ENCODE data around the gene SLC26A6. TPM values are rescaled to one million over a fixed set of nuclear protein-coding genes. Genes with fewer than 3 reads are reported as not detected.
A peak's percentile ranks its signal among the peaks of the same experiment; 100 is the strongest.

SLC26A6 gene
- total RNA-seq, 2 donors from 2014 or later = 11.2 to 14.6 TPM

DNA sequence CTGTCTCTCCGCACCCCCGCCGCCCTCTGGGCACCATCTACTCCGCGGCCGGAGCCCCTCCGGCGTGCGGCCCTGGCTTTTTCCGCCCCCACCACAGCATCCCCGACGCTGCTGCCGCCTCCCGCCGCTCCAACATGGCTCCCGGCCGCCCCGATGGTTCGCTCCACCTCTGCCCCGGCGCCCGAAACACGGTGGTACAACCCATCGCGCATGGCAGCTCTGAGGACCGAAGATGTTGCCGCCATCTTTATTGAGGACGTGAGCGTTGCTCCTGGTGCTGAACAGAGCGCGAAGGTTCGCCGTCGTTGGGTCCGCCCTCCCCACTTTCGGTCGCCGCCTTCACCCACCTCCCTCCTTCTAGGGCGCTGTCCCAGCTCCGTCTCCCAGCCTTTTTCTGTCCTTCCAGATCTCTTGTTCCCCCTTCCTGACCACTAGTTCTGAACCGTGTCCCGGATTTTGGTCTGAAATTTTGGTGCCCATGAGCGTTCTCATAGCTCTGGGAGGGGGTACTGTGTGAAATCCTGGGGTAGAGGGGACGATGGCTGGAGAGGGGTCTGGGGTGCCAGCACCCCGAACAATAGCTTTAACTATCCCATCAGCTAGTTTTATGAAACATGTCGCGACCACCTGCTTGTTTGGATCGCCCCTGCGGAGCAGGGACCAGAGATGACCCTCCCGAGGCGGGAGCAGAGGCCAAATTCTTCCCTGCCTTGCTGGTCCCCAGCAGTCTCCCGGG is 27.7 kb upstream of the SLC26A6 start, which contains the start of gene CELSR3:
TSS of gene CELSR3 (minus strand) at position 134 of the 736 bp plus-strand sequence. CDS start 252 bp downstream, outside the sequence.
- intact Hi-C loops (cut with DNase I) = no loop called here
- peak; percentile 79 for DNase-seq
- peak; percentile 58 to 69 for ATAC-seq

DNA sequence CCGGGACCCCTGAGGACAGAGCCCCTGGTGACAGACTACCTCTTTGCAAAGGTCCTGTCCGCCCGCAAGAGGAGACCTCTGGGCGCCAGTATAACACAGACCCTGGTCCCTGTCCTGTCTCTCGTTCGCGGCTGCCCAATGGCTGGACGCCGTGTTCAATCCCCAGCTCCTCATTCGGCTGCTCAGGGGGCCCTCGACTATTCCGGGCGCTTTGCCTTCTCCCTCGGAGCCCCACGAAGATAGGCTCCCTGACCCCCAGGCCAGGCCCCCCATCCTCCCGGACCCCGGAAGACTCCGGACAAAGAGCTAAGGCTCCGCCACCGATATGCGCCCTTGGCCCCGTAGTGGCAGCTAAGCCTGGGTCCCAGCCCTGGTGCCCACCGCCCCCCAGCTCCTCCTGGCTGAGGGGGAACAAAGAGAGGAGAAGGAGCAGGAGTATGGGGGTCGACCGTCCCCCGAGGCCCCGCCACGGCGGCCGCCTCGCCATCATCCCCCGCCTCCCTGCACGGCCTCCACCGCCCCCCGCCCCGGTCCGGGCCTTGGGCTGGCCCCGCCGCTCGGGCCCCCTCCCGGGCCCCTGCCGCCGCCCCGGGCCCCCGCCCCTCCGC is 27.0 kb upstream of the SLC26A6 start:
- no peak for DNase-seq
- intact Hi-C loops (cut with DNase I) = no loop called here
- ATAC-seq = no peak

DNA sequence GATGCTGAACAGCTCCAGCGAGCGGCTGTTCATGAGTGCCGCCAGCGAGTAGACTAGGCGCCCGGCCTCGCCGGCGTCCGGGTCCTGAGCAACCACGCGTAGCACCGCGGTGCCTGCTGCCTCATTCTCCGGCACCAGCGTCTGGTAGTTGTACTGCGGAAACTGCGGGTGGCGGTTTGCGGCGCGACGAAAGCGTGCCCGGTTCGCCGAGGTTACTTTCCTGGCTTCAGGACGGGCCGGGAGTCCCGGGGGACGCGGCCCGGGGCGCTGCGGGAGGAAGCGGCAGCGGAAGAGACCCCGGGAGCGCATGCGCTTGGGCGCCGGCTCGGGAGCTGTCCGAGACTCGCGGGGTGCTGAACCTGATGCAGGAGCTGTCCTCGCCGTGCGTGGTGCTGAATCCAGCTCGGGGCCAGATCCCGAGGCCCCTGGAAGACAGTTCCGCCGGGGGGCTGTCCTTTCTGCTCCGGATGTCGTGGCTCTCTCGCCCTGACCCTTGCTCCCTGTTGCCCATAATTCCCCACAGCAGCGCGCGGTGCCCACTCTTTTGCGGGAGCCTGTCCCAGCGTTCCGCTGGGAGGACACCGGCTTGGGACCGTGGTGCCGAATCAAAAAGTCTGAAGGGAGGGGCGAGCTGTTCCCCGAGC is 26.4 kb upstream of the SLC26A6 start:
- intact Hi-C loops (cut with DNase I) = no loop called here
- peak; percentile 4 to 5 for ATAC-seq
- peak; percentile 70 for DNase-seq

DNA sequence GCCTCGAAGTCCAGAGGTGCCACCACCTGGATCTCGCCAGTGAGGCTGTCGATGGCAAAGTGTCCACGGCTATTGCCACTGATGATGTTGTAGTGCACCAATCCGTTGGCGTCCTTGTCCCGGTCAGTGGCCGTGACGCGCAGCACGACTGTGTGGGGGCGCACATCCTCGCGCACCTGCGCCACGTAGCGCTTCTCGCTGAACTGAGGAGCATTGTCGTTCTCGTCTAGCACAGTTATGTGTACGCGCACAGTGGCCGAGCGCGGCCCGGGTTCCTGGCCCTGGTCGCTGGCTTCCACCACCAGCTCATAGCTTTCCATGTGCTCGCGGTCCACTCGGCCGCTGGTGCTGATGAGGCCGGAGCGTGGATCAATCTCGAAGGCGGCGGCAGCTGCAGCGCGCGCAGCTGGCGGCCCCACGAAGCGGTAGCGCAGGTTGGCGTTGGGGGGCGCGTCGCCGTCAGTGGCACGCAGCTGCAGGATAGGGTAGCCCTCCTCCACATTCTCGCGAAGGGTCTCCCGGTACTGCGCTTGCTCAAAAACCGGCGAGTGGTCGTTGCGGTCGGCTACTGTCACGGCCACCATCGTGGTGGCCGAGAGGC is 25.6 kb upstream of the SLC26A6 start:
- intact Hi-C loops (cut with DNase I) = no loop called here
- DNase-seq = no peak
- no peak for ATAC-seq

DNA sequence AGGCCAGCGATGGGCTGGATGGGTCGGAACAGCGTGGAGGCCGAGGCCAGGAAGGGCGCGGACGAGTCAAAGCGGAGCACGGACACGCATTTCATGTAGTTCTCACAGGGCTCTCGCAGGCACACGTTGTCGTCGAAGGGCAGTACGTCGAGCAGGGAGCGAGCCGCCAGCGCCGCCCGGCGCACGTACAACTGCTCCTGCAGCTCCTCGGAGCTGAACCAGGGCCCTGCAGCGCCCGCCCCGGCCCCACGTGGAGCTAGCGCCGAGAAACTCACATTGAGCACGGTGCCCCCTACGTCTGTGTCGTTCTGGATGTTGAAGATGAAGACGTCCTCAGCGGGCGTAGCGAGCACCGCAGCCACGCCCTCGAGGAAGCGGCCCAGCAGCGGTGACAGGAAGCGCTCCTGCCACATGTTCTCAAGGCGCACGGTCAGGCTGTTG is 21.6 kb upstream of the SLC26A6 start:
- no peak for ATAC-seq

DNA sequence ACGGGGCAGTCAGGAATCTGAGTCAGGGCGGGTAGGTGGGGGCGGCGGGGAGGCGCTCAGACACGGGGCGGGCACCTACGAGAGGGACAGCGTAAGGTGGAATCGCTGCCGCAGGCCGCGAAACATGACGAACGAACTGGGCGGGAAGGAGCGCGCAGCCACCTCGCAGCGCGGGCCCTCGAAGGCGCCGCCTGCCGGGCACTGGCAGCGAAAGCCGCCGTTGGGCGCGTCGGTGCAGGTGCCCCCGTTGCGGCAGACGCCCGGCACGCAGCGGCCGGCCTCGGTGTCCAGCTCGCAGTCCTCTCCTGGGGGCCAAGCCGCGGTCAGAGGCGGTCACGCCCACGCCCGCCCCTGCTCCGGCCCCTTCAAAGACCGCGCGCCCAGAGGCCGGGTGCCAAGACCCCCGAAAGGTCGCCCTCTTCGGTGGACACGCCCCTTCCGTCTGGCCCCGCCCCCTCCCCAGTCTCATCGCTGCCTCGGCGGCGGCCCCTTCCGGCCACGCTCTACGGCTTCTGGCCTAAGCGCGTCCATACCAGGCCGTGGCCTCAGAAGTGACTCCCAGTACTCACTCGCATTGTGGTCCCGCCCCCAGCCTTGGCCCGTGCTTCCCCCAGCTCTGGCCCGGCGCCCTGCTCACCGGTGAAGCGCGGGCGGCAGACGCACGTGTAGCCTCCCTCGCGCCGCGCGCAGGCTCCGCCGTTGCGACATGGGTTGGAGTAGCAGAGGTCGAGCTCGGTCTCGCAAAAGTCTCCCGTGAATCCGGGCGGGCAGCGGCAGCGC is 21.0 kb upstream of the SLC26A6 start:
- ATAC-seq (peak; percentile 89 to 94), DNase-seq (peak; percentile 89)
- intact Hi-C loops (cut with DNase I) = loop anchor here in 1 of 2 donors (1.0 kb wide), 1 partner anchor 21 kb away; the partner anchor contains the start of gene SLC26A6

More for the DNA sequence above, 21.6 kb upstream of the SLC26A6 start:
- DNase-seq = no peak
- intact Hi-C loops (cut with DNase I) = loop anchor here in 1 of 2 donors (1.0 kb wide), 1 partner anchor 22 kb away; the partner anchor contains the start of gene SLC26A6

DNA sequence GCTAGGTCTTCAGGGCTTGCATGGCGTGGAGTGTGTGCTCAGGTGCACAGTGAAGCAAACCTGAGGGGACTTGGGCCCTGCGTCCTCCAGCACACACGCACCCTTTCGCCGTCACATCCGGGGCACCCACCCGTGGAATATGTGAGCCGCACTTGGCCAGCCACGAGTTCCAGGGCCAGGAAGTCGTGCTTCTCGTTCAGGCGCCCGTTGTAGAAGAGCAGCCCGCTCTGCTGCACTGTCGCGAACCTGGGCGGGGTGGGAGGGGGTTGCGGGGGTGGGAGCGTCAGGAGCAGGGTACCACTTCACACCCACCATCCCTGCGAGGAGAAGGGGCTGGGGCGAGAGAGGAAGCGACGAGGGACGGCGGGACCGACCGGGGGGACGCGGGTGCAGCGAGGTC is 20.3 kb upstream of the SLC26A6 start:
- intact Hi-C loops (cut with DNase I) = loop anchor here in 1 of 2 donors (1.0 kb wide), 1 partner anchor 20 kb away; the partner anchor contains the start of gene SLC26A6
- ATAC-seq (peak in 1 of 2 donors; percentile 2), DNase-seq (no peak)

DNA sequence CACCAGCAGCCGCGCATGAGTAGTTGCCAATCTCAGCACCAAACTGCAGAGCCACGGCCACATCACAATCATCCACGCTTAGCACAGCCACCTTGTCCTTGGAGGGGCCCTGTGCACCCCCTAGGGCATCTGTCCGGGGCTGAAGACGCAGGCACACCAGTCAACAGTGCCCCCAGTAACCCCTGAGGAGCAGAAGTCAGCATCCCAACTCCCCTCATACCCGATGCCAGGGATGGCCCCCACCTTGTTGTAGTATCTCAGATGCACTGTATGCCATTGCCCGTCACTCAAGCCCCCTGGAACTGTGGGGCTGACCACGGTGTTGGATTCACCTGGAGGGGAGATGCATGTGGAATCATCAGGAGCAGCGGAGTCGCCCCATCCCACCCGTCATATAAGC is 19.8 kb upstream of the SLC26A6 start:
- DNase-seq (no peak), ATAC-seq (no peak)
- intact Hi-C loops (cut with DNase I) = no loop called here

DNA sequence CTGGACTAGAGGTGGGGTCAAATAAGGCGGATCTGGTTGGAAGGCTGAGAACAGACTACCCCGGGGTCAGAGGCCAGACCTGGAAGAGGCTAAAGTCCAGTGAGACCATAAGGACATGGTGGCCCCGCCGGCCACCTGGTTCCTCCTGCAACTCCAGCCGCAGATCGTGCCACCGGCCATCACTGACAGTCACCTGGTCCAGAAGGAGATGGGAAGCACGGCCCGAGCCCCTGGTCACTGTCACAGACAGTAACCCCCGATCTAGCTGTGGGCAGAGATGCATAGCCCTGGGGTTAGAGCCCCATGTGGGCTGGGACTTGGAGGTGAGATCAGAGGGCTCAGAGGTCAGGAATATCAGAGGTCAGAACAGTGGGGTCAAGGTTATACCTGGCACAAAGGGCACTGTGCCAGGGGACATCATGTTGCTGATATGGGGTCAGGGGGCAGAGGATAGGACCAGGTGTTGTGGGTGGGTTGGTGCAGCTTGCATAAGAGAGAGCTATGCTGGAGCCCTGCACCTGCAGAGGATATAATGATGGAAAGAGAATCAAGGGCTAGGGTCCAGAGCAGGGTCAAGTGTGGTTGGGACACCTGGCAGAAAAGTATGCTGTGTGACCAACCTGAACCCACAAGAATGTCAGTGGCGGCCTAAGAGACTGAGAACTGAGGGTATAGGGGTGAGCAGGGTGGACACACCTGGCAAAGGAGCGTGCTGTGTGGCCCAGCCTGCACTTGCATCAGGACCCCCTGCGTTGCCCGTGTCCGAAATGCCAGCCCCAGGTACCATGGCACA is 17.9 kb upstream of the SLC26A6 start:
- ATAC-seq = no peak
- intact Hi-C loops (cut with DNase I) = no loop called here
- no peak for DNase-seq

DNA sequence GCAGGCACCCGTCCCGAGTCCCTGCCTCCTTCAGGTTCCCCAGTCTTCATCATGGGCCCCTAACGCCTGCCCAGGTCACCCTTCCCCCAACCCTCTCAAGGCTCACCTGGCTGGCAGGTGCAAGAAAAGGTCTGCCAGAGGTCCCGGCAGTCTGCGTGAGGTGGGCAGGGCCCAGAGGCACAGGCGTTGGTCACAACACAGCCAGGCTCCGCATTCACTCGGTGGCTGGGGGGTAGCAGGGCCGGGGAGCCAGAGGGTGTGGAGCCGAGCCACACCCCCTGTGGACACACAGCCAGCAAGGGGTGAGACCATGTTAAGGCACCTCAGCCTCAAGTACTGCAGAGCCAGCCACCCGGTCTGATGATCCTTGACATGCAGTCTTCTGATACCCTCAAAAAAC is 16.5 kb upstream of the SLC26A6 start:
- DNase-seq (no peak), ATAC-seq (no peak)
- intact Hi-C loops (cut with DNase I) = no loop called here

DNA sequence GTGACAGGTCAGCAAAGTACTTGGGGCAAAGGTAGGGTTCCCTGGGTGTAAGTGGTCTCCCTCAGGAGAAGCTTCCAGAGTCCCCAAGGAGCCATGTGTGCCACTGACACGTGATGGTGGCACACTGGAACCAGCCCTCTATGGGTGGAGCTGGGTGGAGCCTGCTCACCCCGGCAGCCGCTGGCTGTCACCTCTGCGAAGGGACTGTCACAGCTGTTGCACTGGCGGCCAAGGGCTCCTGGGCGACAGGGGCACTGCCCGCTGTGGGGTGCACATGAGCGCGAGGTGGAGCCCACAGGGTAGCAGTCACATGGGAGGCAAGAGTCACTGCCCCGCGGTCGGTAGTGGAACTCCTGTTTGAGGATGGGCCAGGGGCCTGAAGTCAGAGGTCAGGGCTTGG is 15.5 kb upstream of the SLC26A6 start:
- DNase-seq (no peak), ATAC-seq (no peak)
- intact Hi-C loops (cut with DNase I) = no loop called here

DNA sequence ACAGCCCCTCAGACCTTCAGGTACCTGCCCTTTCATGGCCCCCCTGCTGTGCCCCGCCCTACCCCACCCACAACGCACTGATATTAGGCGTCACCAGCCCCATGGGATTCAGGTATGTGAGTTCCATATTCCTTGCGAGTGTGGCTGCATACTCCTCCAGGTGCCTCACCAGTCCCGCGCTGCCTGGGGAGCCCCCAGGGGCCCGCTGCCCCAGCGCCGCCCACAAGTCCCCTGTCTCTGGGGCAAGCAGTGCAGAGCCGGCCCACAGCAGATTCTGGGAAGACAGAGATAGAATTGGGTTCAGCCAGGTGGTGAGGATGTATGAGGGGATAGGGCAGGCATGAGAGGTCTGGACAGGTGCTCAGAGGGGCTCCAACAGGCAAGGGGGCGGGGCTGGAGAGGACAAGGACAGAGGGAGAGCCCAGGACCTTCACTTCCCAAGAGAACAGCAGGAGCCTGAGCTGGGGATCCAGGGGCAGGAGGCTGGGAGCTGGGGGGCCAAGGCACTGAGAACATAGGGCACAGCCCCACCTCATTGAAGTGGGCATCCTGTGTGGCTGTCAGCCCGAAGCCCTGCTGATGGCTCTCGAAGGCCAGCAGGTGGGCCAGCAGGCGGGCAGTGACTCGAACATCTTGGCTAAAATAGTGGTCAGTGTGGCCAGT is 13.1 kb upstream of the SLC26A6 start:
- DNase-seq (no peak), ATAC-seq (no peak)
- intact Hi-C loops (cut with DNase I) = no loop called here

DNA sequence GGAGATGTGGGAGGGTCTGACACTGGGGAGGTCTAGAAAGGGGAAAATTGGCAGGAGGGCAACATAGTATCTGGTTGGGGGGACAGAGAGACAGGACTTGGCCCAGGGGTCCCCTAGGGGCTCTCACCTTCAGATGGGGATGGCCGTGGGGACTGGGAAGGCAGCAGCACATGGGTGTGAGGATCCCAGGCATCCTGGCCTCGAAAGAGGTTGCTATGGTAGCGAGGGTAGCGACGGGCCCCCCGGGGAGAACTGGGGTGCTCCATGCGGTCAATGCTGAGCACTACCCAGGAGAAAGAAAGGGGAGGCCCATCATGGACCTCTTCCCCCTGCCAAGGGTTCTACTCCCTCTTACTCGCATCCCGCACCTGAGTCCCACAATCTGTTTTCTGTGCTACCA is 12.5 kb upstream of the SLC26A6 start:
- intact Hi-C loops (cut with DNase I) = no loop called here
- no peak for ATAC-seq

DNA sequence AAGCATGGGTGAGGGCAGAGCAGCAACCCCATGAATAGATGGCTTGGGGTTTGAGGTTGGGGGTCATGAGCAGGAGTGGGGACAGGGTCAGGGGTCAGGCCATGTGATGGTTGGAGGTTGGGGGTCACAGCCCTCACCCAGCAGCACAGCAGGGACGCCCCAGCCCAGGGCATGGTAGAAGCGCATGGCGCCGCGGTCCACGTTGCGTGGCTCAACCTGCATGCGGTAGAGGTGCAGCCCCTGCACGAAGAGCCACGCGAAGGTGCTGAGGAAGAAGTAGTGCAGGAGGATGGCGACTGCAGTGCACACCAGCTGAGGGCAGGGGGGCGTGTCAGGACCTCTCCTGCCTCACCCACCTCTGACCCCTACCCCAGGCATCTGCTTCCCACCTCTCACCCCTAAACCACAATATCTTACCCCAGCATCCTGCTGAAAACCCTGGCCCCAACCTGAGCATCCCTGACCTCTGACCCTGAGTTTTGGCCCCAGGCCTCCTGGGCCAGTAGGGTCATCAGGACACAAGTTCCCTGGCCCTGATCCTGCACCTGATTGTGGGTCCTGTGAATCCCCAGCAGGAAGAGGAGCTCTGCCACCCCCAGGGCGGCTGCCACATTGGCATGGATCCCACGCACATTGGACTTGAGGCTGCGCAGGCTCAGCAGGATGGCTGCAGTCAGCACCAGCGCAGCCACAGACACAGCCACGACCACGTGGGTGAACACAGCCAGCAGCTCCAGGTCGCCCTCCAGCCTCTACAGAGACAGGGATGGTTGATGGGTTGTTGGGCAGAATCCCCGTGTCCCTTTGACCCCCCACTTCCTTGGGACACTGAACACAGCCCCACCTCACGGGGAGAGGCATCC is 9.9 kb upstream of the SLC26A6 start:
- no peak for ATAC-seq
- intact Hi-C loops (cut with DNase I) = no loop called here
- no peak for DNase-seq

More for the DNA sequence above, 12.5 kb upstream of the SLC26A6 start:
- DNase-seq = no peak

DNA sequence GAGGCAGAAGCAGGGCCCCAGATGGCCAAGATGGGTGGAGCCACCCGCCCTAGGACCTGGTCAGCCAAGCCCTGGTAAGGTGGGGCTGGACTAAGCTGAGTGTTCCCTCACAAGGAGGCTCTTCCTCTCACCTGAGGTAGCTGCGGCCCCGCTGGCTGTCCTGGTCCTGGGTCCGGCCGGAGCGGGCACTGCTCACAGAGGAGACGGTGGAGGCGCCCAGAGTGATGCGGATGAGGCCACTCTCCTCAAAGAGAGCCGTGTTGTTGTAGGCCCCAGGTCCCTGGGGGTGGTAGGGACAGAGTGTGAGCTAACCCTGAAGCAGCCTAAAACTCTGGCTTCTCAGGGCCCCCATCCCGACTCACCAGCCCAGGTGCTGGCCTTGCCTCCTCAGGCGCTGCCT is 7.3 kb upstream of the SLC26A6 start:
- DNase-seq = no peak
- no peak for ATAC-seq
- intact Hi-C loops (cut with DNase I) = no loop called here

DNA sequence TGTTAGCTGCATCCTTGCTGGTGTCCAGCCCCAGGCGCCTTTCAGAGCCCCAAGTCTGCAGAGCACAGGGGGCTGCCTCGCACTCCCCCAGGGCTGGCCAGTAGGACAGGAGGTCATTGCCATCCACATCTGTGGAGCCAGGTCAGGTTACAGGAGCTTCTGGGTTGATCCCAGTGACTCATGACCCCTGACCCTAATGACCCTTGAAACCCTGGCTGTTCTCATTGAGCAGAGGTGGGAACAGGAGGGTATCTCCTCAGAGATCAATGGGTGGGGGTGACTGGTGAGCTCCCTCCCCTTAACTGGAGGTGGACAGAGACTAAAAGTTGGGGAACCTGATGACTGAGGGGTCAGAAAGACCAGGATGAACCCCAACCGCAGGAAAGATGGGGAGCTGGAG is 6.1 kb upstream of the SLC26A6 start:
- ATAC-seq = no peak
- intact Hi-C loops (cut with DNase I) = no loop called here
- DNase-seq = no peak
